GM23338 (cell line): Measurements from ENCODE around the gene CDKL4. TPM values are rescaled to one million over a fixed set of nuclear protein-coding genes. Genes with fewer than 3 reads are reported as not detected.

Experiments used
- ATAC-seq: fragments of 200-7000 bp; cut with Tn5 transposase; 3 replicates; pipeline ENCODE4 v1.9.1; 2020
- DNase-seq: peaks from one replicate; pipeline ENCODE4 v3.0.0-alpha.2; 2015; ENCODE audit warnings: low spot score
- H2AFZ ChIP-seq: fragments of 200-600 bp; sonication (generic); 2 replicates; pipeline ENCODE4 v1.8.0; 2016; ENCODE audit warnings: antibody characterized with exemption, mild to moderate bottlenecking, moderate library complexity
- H3F3A ChIP-seq: fragments of 200-600 bp; sonication (generic); replicated peaks from 2 replicates; pipeline ENCODE4 v1.8.0; 2017; ENCODE audit warnings: antibody characterized with exemption, mixed run types, low read depth
- H3K27ac ChIP-seq: fragments of 200-600 bp; sonication (generic); 2 replicates; pipeline ENCODE4 v1.6.1; 2016; ENCODE audit warnings: low read depth
- H3K27me3 ChIP-seq: fragments of 200-600 bp; sonication (generic); 2 replicates; pipeline ENCODE4 v1.8.0; 2016; ENCODE audit warnings: mild to moderate bottlenecking, mixed run types, moderate library complexity; ENCODE audit not compliant: insufficient read depth
- H3K36me3 ChIP-seq: fragments of 200-600 bp; sonication (generic); 2 replicates; pipeline ENCODE4 v1.8.0; 2016; ENCODE audit warnings: mild to moderate bottlenecking; ENCODE audit not compliant: insufficient read depth
- H3K4me1 ChIP-seq: fragments of 200-600 bp; sonication (generic); 2 replicates; pipeline ENCODE4 v1.8.0; 2016; ENCODE audit warnings: mild to moderate bottlenecking, moderate library complexity; ENCODE audit not compliant: insufficient read depth
- H3K4me2 ChIP-seq: fragments of 200-600 bp; sonication (generic); 2 replicates; pipeline ENCODE4 v1.7.1; 2017; ENCODE audit warnings: mixed run types
- H3K4me3 ChIP-seq: fragments of 200-600 bp; sonication (generic); 2 replicates; pipeline ENCODE4 v1.6.1; 2016; ENCODE audit warnings: mixed run types
- H3K79me2 ChIP-seq: fragments of 200-600 bp; sonication (generic); replicated peaks from 2 replicates; pipeline ENCODE4 v1.8.0; 2017; ENCODE audit warnings: mild to moderate bottlenecking; ENCODE audit not compliant: insufficient read depth
- H3K9me2 ChIP-seq: fragments of 200-600 bp; sonication (generic); 2 replicates; pipeline ENCODE4 v1.8.0; 2017; ENCODE audit not compliant: insufficient read depth
- H4K20me1 ChIP-seq: fragments of 200-600 bp; sonication (generic); replicated peaks from 2 replicates; pipeline ENCODE4 v1.8.0; 2017; ENCODE audit warnings: mild to moderate bottlenecking; ENCODE audit not compliant: insufficient read depth
- H3K27ac Mint-ChIP-seq: 2 replicates; pipeline ENCODE4 v1.8.0; 2020; ENCODE audit warnings: inconsistent platforms, mild to moderate bottlenecking, moderate library complexity, mixed read lengths
- H3K27me3 Mint-ChIP-seq: 3 replicates; pipeline ENCODE4 v1.8.0; 2022; ENCODE audit warnings: low read depth, mild to moderate bottlenecking, moderate library complexity, mixed read lengths, inconsistent platforms; ENCODE audit not compliant: insufficient read depth, poor library complexity
- H3K36me3 Mint-ChIP-seq: 3 replicates; pipeline ENCODE4 v1.8.0; 2021; ENCODE audit warnings: low read depth, mild to moderate bottlenecking, inconsistent platforms, moderate library complexity, mixed read lengths
- H3K4me1 Mint-ChIP-seq: 3 replicates; pipeline ENCODE4 v1.8.0; 2020; ENCODE audit warnings: mild to moderate bottlenecking, inconsistent platforms, mixed read lengths
- H3K4me3 Mint-ChIP-seq: 3 replicates; pipeline ENCODE4 v1.8.0; 2021; ENCODE audit warnings: moderate library complexity, mild to moderate bottlenecking, inconsistent platforms, mixed read lengths
- H3K9me3 Mint-ChIP-seq: 3 replicates; pipeline ENCODE4 v1.8.0; 2020; ENCODE audit warnings: moderate library complexity, mild to moderate bottlenecking, inconsistent platforms, mixed read lengths
- ETS1 ChIP-seq: IDR thresholded peaks from 2 replicates; pipeline ENCODE4 v1.6.1; 2016; ENCODE audit warnings: antibody characterized with exemption
- EZH2 ChIP-seq: fragments of 200-600 bp; sonication (generic); IDR thresholded peaks from one replicate; pipeline ENCODE4 v1.8.0; 2017; ENCODE audit warnings: antibody characterized with exemption, mild to moderate bottlenecking, low read depth; ENCODE audit not compliant: unreplicated experiment
- JUNB ChIP-seq: IDR thresholded peaks from one replicate; pipeline ENCODE4 v1.6.1; 2016; ENCODE audit warnings: antibody characterized with exemption; ENCODE audit not compliant: unreplicated experiment
- NANOG ChIP-seq: IDR thresholded peaks from 2 replicates; pipeline ENCODE4 v1.6.1; 2016; ENCODE audit warnings: antibody characterized with exemption, borderline replicate concordance
- STAT1 ChIP-seq: IDR thresholded peaks from one replicate; pipeline ENCODE4 v1.6.1; 2016; ENCODE audit warnings: antibody characterized with exemption; ENCODE audit not compliant: unreplicated experiment
- ZNF331 ChIP-seq: fragments of 250-450 bp; sonication (Bioruptor Pico); IDR thresholded peaks from 2 replicates; pipeline ENCODE4 v1.5.0; 2020; ENCODE audit warnings: low read depth, mild to moderate bottlenecking, moderate library complexity
- polyA plus RNA-seq: library from polyadenylated mRNA; unstranded; fragments of >200 nt; fragmentation: Nextera tagmentation; extraction: Ambion mirVana; gene quantifications from 2 replicates; pipeline ENCODE4 v1.2.1, GENCODE V29; 2016
- total RNA-seq: library from RNA; depleted of rRNA; stranded (reverse); fragments of >200 nt; shearing (Covaris generic); gene quantifications from 2 replicates; pipeline ENCODE4 v1.2.3, GENCODE V29; 2014
- TF ChIP-seq, protein P1 (sequence below), 2 experiments: fragments of 200-600 bp in 1 of 2; sonication (generic) in 1 of 2; conservative IDR thresholded peaks; 2 replicates each; pipeline versions ENCODE4 v1.5.1 to v1.6.1; 2016 to 2017; ENCODE audit warnings: antibody characterized with exemption in 2 of 2, low read depth in 2 of 2, mild to moderate bottlenecking in 2 of 2, moderate library complexity in 1 of 2
- TF ChIP-seq, protein P2 (sequence below): IDR thresholded peaks from one replicate; pipeline ENCODE4 v1.6.1; 2018; ENCODE audit warnings: antibody characterized with exemption; ENCODE audit not compliant: unreplicated experiment
- TF ChIP-seq, protein P3 (sequence below): fragments of 250-450 bp; sonication (Bioruptor Pico); IDR thresholded peaks from 2 replicates; pipeline ENCODE4 v1.5.0; 2020; ENCODE audit warnings: mild to moderate bottlenecking, moderate library complexity

Gene CDKL4
- total and polyA plus RNA-seq, 2 experiments from 2014 or later: 0.24 TPM; not detected in 1

DNA sequence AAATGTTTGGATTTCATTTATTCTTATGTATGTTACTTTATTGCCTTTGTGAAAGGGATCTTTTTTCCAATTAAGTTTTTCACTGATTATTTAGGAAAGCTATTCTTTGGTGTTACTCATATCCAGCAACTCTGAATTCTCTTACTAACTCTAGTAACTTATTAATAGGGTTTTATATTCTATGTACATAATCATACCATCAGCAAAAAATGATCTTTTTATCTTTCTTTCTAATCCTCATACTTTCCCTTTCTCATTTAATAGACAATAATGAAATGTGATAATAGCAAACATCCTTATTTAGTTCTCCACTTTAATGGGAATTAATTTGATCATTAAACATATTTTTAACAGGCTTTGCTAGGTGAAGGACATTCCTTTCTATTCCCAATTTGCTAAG, 12.3 kb upstream of the CDKL4 start (continued):
- TF ChIP-seq, protein P1, sequence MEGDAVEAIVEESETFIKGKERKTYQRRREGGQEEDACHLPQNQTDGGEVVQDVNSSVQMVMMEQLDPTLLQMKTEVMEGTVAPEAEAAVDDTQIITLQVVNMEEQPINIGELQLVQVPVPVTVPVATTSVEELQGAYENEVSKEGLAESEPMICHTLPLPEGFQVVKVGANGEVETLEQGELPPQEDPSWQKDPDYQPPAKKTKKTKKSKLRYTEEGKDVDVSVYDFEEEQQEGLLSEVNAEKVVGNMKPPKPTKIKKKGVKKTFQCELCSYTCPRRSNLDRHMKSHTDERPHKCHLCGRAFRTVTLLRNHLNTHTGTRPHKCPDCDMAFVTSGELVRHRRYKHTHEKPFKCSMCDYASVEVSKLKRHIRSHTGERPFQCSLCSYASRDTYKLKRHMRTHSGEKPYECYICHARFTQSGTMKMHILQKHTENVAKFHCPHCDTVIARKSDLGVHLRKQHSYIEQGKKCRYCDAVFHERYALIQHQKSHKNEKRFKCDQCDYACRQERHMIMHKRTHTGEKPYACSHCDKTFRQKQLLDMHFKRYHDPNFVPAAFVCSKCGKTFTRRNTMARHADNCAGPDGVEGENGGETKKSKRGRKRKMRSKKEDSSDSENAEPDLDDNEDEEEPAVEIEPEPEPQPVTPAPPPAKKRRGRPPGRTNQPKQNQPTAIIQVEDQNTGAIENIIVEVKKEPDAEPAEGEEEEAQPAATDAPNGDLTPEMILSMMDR (conservative IDR thresholded peaks at IDR 0.05; ENCODE audit: low read depth in 2 of 2): no peak
- TF ChIP-seq ZNF331 (CRISPR knock-in tag) (no peak), EZH2 (no peak)

DNA sequence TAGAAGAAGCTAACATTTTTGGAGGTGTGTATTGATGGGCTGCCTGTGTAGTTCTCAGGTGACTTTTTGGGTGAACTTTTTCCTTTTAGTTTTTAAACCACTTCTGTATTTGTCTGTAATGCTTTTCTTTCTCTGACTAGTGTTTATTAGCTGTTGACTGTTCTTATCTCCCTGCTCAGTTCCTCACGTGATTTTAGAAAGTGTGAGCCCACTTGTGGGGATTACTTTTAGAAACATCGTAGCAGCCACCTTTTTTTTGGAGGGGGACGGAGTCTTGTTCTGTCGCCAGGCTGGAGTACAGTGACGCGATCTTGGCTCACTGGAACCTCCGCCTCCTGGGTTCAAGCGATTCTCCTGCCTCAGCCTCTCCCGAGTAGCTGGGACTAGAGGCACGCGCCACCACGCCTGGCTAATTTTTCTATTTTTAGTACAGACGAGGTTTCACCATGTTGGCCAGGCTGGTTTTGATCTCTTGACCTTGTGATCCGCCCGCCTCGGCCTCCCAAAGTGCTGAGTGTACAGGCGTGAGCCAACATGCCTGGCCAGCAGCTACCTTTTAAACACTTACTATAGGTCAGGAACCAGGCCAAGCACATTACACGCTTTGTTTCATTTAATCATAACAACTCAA, 9.2 kb upstream of the CDKL4 start:
- no peak overlapping the region for H2AFZ ChIP-seq
- H3K27ac Mint-ChIP-seq: no peak overlapping the region
- no peaks in the 10 kb centered on the region for H4K20me1 ChIP-seq
- H3K4me3 Mint-ChIP-seq: no peak overlapping the region
- peaks cover 35% of the 10 kb centered on the region for H3K36me3 ChIP-seq
- H3K4me1 Mint-ChIP-seq: no peaks in the 10 kb centered on the region
- peaks cover 57% of the 10 kb centered on the region for H3K36me3 Mint-ChIP-seq
- no peak overlapping the region for H3K4me2 ChIP-seq
- H3K4me1 ChIP-seq: no peaks in the 10 kb centered on the region
- H3F3A ChIP-seq: no peaks in the 10 kb centered on the region; the same call in 1 of the 2 replicates
- no peak overlapping the region for H3K27ac ChIP-seq
- H3K27me3 ChIP-seq: no peaks in the 10 kb centered on the region
- no peaks in the 10 kb centered on the region for H3K79me2 ChIP-seq
- no peak overlapping the region for H3K4me3 ChIP-seq
- no peaks in the 10 kb centered on the region for H3K9me2 ChIP-seq
- H3K27me3 Mint-ChIP-seq: no peaks in the 10 kb centered on the region
- no peak for DNase-seq
- ATAC-seq: no peak
- peaks cover 17% of the 10 kb centered on the region for H3K9me3 Mint-ChIP-seq
- no peak for TF ChIP-seq ZNF331 (CRISPR knock-in tag)
- TF ChIP-seq, protein P2, sequence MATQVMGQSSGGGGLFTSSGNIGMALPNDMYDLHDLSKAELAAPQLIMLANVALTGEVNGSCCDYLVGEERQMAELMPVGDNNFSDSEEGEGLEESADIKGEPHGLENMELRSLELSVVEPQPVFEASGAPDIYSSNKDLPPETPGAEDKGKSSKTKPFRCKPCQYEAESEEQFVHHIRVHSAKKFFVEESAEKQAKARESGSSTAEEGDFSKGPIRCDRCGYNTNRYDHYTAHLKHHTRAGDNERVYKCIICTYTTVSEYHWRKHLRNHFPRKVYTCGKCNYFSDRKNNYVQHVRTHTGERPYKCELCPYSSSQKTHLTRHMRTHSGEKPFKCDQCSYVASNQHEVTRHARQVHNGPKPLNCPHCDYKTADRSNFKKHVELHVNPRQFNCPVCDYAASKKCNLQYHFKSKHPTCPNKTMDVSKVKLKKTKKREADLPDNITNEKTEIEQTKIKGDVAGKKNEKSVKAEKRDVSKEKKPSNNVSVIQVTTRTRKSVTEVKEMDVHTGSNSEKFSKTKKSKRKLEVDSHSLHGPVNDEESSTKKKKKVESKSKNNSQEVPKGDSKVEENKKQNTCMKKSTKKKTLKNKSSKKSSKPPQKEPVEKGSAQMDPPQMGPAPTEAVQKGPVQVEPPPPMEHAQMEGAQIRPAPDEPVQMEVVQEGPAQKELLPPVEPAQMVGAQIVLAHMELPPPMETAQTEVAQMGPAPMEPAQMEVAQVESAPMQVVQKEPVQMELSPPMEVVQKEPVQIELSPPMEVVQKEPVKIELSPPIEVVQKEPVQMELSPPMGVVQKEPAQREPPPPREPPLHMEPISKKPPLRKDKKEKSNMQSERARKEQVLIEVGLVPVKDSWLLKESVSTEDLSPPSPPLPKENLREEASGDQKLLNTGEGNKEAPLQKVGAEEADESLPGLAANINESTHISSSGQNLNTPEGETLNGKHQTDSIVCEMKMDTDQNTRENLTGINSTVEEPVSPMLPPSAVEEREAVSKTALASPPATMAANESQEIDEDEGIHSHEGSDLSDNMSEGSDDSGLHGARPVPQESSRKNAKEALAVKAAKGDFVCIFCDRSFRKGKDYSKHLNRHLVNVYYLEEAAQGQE: no peak
- no peak for TF ChIP-seq STAT1
- TF ChIP-seq JUNB: no peak
- no peak for TF ChIP-seq ETS1
- TF ChIP-seq, protein P3, sequence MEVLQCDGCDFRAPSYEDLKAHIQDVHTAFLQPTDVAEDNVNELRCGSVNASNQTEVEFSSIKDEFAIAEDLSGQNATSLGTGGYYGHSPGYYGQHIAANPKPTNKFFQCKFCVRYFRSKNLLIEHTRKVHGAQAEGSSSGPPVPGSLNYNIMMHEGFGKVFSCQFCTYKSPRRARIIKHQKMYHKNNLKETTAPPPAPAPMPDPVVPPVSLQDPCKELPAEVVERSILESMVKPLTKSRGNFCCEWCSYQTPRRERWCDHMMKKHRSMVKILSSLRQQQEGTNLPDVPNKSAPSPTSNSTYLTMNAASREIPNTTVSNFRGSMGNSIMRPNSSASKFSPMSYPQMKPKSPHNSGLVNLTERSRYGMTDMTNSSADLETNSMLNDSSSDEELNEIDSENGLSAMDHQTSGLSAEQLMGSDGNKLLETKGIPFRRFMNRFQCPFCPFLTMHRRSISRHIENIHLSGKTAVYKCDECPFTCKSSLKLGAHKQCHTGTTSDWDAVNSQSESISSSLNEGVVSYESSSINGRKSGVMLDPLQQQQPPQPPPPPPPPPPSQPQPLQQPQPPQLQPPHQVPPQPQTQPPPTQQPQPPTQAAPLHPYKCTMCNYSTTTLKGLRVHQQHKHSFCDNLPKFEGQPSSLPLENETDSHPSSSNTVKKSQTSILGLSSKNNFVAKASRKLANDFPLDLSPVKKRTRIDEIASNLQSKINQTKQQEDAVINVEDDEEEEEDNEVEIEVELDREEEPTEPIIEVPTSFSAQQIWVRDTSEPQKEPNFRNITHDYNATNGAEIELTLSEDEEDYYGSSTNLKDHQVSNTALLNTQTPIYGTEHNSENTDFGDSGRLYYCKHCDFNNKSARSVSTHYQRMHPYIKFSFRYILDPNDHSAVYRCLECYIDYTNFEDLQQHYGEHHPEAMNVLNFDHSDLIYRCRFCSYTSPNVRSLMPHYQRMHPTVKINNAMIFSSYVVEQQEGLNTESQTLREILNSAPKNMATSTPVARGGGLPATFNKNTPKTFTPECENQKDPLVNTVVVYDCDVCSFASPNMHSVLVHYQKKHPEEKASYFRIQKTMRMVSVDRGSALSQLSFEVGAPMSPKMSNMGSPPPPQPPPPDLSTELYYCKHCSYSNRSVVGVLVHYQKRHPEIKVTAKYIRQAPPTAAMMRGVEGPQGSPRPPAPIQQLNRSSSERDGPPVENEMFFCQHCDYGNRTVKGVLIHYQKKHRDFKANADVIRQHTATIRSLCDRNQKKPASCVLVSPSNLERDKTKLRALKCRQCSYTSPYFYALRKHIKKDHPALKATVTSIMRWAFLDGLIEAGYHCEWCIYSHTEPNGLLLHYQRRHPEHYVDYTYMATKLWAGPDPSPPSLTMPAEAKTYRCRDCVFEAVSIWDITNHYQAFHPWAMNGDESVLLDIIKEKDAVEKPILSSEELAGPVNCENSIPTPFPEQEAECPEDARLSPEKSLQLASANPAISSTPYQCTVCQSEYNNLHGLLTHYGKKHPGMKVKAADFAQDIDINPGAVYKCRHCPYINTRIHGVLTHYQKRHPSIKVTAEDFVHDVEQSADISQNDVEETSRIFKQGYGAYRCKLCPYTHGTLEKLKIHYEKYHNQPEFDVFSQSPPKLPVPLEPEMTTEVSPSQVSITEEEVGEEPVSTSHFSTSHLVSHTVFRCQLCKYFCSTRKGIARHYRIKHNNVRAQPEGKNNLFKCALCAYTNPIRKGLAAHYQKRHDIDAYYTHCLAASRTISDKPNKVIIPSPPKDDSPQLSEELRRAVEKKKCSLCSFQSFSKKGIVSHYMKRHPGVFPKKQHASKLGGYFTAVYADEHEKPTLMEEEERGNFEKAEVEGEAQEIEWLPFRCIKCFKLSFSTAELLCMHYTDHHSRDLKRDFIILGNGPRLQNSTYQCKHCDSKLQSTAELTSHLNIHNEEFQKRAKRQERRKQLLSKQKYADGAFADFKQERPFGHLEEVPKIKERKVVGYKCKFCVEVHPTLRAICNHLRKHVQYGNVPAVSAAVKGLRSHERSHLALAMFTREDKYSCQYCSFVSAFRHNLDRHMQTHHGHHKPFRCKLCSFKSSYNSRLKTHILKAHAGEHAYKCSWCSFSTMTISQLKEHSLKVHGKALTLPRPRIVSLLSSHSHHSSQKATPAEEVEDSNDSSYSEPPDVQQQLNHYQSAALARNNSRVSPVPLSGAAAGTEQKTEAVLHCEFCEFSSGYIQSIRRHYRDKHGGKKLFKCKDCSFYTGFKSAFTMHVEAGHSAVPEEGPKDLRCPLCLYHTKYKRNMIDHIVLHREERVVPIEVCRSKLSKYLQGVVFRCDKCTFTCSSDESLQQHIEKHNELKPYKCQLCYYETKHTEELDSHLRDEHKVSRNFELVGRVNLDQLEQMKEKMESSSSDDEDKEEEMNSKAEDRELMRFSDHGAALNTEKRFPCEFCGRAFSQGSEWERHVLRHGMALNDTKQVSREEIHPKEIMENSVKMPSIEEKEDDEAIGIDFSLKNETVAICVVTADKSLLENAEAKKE (CRISPR knock-in tag): no peak
- TF ChIP-seq, protein P1 (conservative IDR thresholded peaks at IDR 0.05; ENCODE audit: low read depth in 2 of 2): no peak
- no peak for TF ChIP-seq NANOG
